ENCODE results near the gene MAP2K6.

MAP2K6 gene

GRCh38 chr17:69414408-69415274 lies at the start of gene MAP2K6:
TSS of gene MAP2K6 (plus strand) at chr17:69414697. CDS start at chr17:69414985, 288 bp downstream.
- peak; percentile 84 for DNase-seq

GRCh38 chr17:69367298-69367697 lies 47.2 kb upstream of the MAP2K6 start:
- DNase-seq, result no peak

GRCh38 chr17:69373069-69373468 lies 41.4 kb upstream of the MAP2K6 start:
- no peak for DNase-seq

GRCh38 chr17:69375229-69375628 lies 39.3 kb upstream of the MAP2K6 start:
- no peak for DNase-seq

- DNase-seq, result no peak
Observed at GRCh38 chr17:69388822-69389442, 25.6 kb upstream of the MAP2K6 start.

- DNase-seq, result no peak
Observed at GRCh38 chr17:69390795-69391501, 23.5 kb upstream of the MAP2K6 start.

GRCh38 chr17:69401251-69401650 lies 13.2 kb upstream of the MAP2K6 start:
- DNase-seq, result no peak

GRCh38 chr17:69402052-69402451 lies 12.4 kb upstream of the MAP2K6 start:
- DNase-seq, result no peak

GRCh38 chr17:69404399-69404798 lies 10.1 kb upstream of the MAP2K6 start:
- no peak for DNase-seq

- no peak for DNase-seq
Observed at GRCh38 chr17:69405096-69405495, 9.4 kb upstream of the MAP2K6 start.

- DNase-seq, result no peak
Observed at GRCh38 chr17:69406941-69407340, 7.6 kb upstream of the MAP2K6 start.

GRCh38 chr17:69407759-69408158 lies 6.7 kb upstream of the MAP2K6 start:
- DNase-seq, result no peak

- no peak for DNase-seq
Observed at GRCh38 chr17:69410671-69411070, 3.8 kb upstream of the MAP2K6 start.

- DNase-seq, result no peak
Observed at GRCh38 chr17:69411766-69412165, 2.7 kb upstream of the MAP2K6 start.

GRCh38 chr17:69412251-69412671 lies 2.2 kb upstream of the MAP2K6 start:
- no peak for DNase-seq

GRCh38 chr17:69415431-69415830 lies 934 bp downstream of the MAP2K6 start:
- DNase-seq, result no peak

GRCh38 chr17:69417545-69418483 lies 3.3 kb downstream of the MAP2K6 start:
- no peak for DNase-seq

- DNase-seq, result no peak
Observed at GRCh38 chr17:69418535-69418934, 4.0 kb downstream of the MAP2K6 start.

- DNase-seq, result no peak
Observed at GRCh38 chr17:69423450-69423849, 9.0 kb downstream of the MAP2K6 start.

- no peak for DNase-seq
Observed at GRCh38 chr17:69424287-69425041, 10.0 kb downstream of the MAP2K6 start.

GRCh38 chr17:69425978-69426377 lies 11.5 kb downstream of the MAP2K6 start:
- no peak for DNase-seq
